DND-41 (cell line): Measurements from ENCODE around the gene TCL1B.
"Not testable (repeated sequence)": the region's sequence is repeated elsewhere in the genome, so short reads cannot be mapped to it uniquely, and the experiment has no call there.

Experiments
- ATAC-seq: fragments of 200-7000 bp; cut with Tn5 transposase; 3 replicates; pipeline ENCODE4 v1.9.1; 2021; ENCODE audit warnings: low read depth; ENCODE audit not compliant: insufficient read depth
- DNase-seq: peaks from one replicate; pipeline ENCODE4 v3.0.0-alpha.2; 2020
- H2AFZ ChIP-seq: 2 replicates; pipeline ENCODE4 v1.6.0; 2012; ENCODE audit warnings: low read depth, low read length
- H3K27ac ChIP-seq: 2 replicates; pipeline ENCODE4 v1.5.1; 2012; ENCODE audit warnings: low read length, inconsistent platforms
- H3K27me3 ChIP-seq: fragments of 200-600 bp; sonication (generic); 2 replicates; pipeline ENCODE4 v1.6.0; 2012; ENCODE audit warnings: low read length, mild to moderate bottlenecking, inconsistent platforms; ENCODE audit not compliant: insufficient read depth, poor library complexity
- H3K36me3 ChIP-seq: 2 replicates; pipeline ENCODE4 v1.5.1; 2012; ENCODE audit warnings: low read length, inconsistent platforms; ENCODE audit not compliant: insufficient read depth
- H3K4me1 ChIP-seq: 2 replicates; pipeline ENCODE4 v1.5.1; 2012; ENCODE audit warnings: mild to moderate bottlenecking, low read length; ENCODE audit not compliant: insufficient read depth
- H3K4me2 ChIP-seq: 2 replicates; pipeline ENCODE4 v1.6.0; 2012; ENCODE audit warnings: mild to moderate bottlenecking, moderate library complexity, low read length, inconsistent platforms; ENCODE audit not compliant: insufficient read depth
- H3K4me3 ChIP-seq, 2 experiments: fragments of 200-600 bp in 1 of 2; shearing (Covaris generic) in 1 of 2; 2 replicates each; pipeline ENCODE4 v1.5.1; 2012 to 2016; ENCODE audit warnings: inconsistent platforms in 2 of 2, low read length in 2 of 2, mild to moderate bottlenecking in 2 of 2, low read depth in 1 of 2, moderate library complexity in 1 of 2
- H3K79me2 ChIP-seq: 2 replicates; pipeline ENCODE4 v1.6.0; 2012; ENCODE audit warnings: low read length, inconsistent platforms; ENCODE audit not compliant: insufficient read depth
- H3K9ac ChIP-seq: 2 replicates; pipeline ENCODE4 v1.6.0; 2012; ENCODE audit warnings: low read depth, mild to moderate bottlenecking, inconsistent platforms, low read length, moderate library complexity
- H3K9me3 ChIP-seq: 2 replicates; pipeline ENCODE4 v1.5.1; 2012; ENCODE audit warnings: low read length, moderate library complexity, mild to moderate bottlenecking, inconsistent platforms; ENCODE audit not compliant: insufficient read depth, severe bottlenecking
- H4K20me1 ChIP-seq: 2 replicates; pipeline ENCODE4 v1.6.0; 2012; ENCODE audit warnings: low read length; ENCODE audit not compliant: insufficient read depth
- EZH2 ChIP-seq: IDR thresholded peaks from 3 replicates; pipeline ENCODE4 v1.6.1; 2012; ENCODE audit warnings: borderline replicate concordance, low read depth, mild to moderate bottlenecking, moderate library complexity, low read length, inconsistent platforms; ENCODE audit not compliant: severe bottlenecking
- TF ChIP-seq, protein P1 (sequence below): IDR thresholded peaks from 2 replicates; pipeline ENCODE4 v1.5.1; 2012; ENCODE audit warnings: borderline replicate concordance, low read length, moderate library complexity, mild to moderate bottlenecking; ENCODE audit not compliant: poor library complexity, severe bottlenecking; ENCODE audit errors: extremely low read depth

The TCL1B gene

GRCh38 chr14:95727056-95727700 lies 41.0 kb downstream of the TCL1B start:
- no peaks in the 10 kb centered on the region for H3K27me3 ChIP-seq
- no peak for DNase-seq
- no peaks in the 10 kb centered on the region for H4K20me1 ChIP-seq
- no peaks in the 10 kb centered on the region for H3K9me3 ChIP-seq
- ATAC-seq, result no peak
- no peak overlapping the region for H3K4me3 ChIP-seq
- H3K4me1 ChIP-seq, result no peaks in the 10 kb centered on the region
- H2AFZ ChIP-seq, result no peak overlapping the region
- no peaks in the 10 kb centered on the region for H3K79me2 ChIP-seq
- H3K27ac ChIP-seq, result no peak overlapping the region
- no peaks in the 10 kb centered on the region for H3K36me3 ChIP-seq
- TF ChIP-seq EZH2, result no peak
- TF ChIP-seq, protein P1, sequence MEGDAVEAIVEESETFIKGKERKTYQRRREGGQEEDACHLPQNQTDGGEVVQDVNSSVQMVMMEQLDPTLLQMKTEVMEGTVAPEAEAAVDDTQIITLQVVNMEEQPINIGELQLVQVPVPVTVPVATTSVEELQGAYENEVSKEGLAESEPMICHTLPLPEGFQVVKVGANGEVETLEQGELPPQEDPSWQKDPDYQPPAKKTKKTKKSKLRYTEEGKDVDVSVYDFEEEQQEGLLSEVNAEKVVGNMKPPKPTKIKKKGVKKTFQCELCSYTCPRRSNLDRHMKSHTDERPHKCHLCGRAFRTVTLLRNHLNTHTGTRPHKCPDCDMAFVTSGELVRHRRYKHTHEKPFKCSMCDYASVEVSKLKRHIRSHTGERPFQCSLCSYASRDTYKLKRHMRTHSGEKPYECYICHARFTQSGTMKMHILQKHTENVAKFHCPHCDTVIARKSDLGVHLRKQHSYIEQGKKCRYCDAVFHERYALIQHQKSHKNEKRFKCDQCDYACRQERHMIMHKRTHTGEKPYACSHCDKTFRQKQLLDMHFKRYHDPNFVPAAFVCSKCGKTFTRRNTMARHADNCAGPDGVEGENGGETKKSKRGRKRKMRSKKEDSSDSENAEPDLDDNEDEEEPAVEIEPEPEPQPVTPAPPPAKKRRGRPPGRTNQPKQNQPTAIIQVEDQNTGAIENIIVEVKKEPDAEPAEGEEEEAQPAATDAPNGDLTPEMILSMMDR, result no peak
- no peak overlapping the region for H3K9ac ChIP-seq
- H3K4me2 ChIP-seq, result no peak overlapping the region

DNA sequence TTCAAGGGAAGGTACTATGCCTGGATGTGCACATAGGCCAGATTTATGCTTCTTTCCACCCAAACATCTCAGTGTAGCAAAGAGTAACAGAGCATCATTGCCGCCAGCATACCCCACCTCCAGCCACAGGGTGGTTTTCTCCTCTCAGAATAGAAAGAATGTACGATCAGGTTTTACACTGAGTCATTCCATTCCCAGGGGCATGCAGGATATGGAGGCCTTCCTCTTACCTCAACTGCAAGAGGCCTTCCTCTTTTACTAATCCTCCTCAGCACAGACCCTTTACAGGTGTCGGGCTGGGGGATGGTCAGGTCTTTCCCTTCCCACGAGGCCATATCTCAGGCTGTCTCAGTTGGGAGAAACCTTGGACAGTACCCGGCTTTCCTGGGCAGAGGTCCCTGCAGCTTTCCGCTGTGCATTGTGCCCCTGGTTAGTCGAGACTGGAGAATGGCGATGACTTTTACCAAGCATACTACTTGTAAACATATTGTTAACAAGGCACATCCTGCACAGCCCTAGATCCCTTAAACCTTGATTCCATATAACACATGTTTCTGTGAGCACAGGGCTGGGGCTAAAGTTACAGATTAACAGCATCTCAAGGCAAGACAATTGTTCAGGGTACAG lies 43.3 kb downstream of the TCL1B start:
- H3K4me2 ChIP-seq, H3K9me3 ChIP-seq, H4K20me1 ChIP-seq, H3K4me1 ChIP-seq, H3K79me2 ChIP-seq, H3K27ac ChIP-seq, H3K4me3 ChIP-seq, H3K9ac ChIP-seq, H2AFZ ChIP-seq, ATAC-seq, H3K27me3 ChIP-seq, DNase-seq, H3K36me3 ChIP-seq: not testable (repeated sequence)

GRCh38 chr14:95730126-95730525 lies 43.9 kb downstream of the TCL1B start:
- no peak overlapping the region for H3K4me3 ChIP-seq
- DNase-seq (no peak), ATAC-seq (no peak)
- TF ChIP-seq, protein P1, result no peak
- no peak for TF ChIP-seq EZH2
- no peak overlapping the region for H3K27ac ChIP-seq
- H2AFZ ChIP-seq, result no peak overlapping the region
- no peaks in the 10 kb centered on the region for H3K4me1 ChIP-seq
- H4K20me1 ChIP-seq, result no peaks in the 10 kb centered on the region
- H3K36me3 ChIP-seq, result no peaks in the 10 kb centered on the region
- no peaks in the 10 kb centered on the region for H3K27me3 ChIP-seq
- no peak overlapping the region for H3K9ac ChIP-seq
- no peak overlapping the region for H3K4me2 ChIP-seq
- no peaks in the 10 kb centered on the region for H3K79me2 ChIP-seq
- H3K9me3 ChIP-seq, result no peaks in the 10 kb centered on the region

DNA sequence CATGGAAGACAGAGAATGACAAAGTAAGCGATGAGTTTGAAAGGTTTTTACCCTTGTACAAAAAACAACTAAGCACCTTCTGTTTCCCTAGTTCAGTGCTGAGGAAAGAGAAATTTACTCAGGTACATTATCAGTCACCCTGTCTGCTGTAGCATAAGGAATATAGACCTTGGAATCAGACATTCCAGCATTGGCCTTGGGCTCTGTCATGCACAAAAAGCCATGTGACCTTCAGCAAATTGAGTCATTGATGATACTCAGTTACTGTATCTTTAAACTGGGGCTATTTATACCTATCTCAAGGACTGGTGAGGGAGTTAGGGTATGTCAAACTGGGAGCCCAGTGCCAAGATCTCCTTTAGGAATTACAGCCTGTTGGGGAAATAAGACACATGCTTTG lies 47.0 kb downstream of the TCL1B start:
- Histone ChIP-seq H3K27me3 (no peaks in the 10 kb centered on the region), H3K4me3 (no peak overlapping the region), H3K9ac (no peak overlapping the region), H3K27ac (no peak overlapping the region), H2AFZ (no peak overlapping the region), H3K79me2 (no peaks in the 10 kb centered on the region), H3K4me1 (no peaks in the 10 kb centered on the region), H3K9me3 (no peaks in the 10 kb centered on the region), H4K20me1 (no peaks in the 10 kb centered on the region), H3K36me3 (no peaks in the 10 kb centered on the region), H3K4me2 (no peak overlapping the region)
- TF ChIP-seq, protein P1, result no peak
- no peak for TF ChIP-seq EZH2
- no peak for ATAC-seq
- no peak for DNase-seq
